ENCODE measurements around the gene C16orf92. TPM values are rescaled to one million over a fixed set of nuclear protein-coding genes. Genes with fewer than 3 reads are reported as not detected.

The C16orf92 gene
- total RNA-seq, 1 donor from 2014 or later, result not detected

DNA sequence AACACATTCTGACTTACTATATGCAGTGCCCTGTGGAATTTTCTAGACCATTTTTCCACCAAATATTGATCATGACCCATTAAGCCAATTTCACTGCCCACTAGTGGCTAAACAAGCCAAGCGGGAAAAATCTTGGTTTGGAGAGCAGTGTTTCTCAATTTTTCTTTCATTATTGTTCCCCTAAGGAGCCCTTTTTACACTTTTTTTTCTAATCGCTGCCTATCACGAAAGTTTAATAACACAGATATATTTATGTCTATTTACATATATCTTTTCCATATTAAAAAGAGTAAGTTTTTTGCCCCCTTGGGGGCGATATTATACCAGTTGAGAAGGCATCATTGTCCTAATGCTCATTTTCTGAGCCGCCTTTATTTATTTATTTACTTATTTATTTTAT lies 18.8 kb downstream of the C16orf92 start:
- no peaks in the 10 kb centered on the region for H3K9me3 Mint-ChIP-seq
- no peak overlapping the region for H3K27ac Mint-ChIP-seq
- TF ChIP-seq, protein P1, sequence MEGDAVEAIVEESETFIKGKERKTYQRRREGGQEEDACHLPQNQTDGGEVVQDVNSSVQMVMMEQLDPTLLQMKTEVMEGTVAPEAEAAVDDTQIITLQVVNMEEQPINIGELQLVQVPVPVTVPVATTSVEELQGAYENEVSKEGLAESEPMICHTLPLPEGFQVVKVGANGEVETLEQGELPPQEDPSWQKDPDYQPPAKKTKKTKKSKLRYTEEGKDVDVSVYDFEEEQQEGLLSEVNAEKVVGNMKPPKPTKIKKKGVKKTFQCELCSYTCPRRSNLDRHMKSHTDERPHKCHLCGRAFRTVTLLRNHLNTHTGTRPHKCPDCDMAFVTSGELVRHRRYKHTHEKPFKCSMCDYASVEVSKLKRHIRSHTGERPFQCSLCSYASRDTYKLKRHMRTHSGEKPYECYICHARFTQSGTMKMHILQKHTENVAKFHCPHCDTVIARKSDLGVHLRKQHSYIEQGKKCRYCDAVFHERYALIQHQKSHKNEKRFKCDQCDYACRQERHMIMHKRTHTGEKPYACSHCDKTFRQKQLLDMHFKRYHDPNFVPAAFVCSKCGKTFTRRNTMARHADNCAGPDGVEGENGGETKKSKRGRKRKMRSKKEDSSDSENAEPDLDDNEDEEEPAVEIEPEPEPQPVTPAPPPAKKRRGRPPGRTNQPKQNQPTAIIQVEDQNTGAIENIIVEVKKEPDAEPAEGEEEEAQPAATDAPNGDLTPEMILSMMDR (conservative IDR thresholded peaks at IDR 0.05), result peak; percentile 72
- no peak for DNase-seq (ENCODE audit: extremely low spot score, unreplicated experiment)
- no peaks in the 10 kb centered on the region for H3K36me3 Mint-ChIP-seq
- H3K4me3 Mint-ChIP-seq, result no peak overlapping the region
- H3K4me1 Mint-ChIP-seq (ENCODE audit: unreplicated experiment), result no peaks in the 10 kb centered on the region
- H3K27me3 Mint-ChIP-seq, result peaks cover 12% of the 10 kb centered on the region

- TF ChIP-seq, protein P1 (conservative IDR thresholded peaks at IDR 0.05), result no peak
- Mint-ChIP-seq H3K27ac (no peak overlapping the region), H3K4me1 (ENCODE audit: unreplicated experiment) (peaks cover 4% of the 10 kb centered on the region), H3K27me3 (no peaks in the 10 kb centered on the region), H3K4me3 (no peak overlapping the region), H3K9me3 (no peaks in the 10 kb centered on the region), H3K36me3 (no peaks in the 10 kb centered on the region)
- no peak for DNase-seq (ENCODE audit: extremely low spot score, unreplicated experiment)
Measured at GRCh38 chr16:30046178-30046577, 23.2 kb downstream of the C16orf92 start.

GRCh38 chr16:30046588-30046987 lies 23.6 kb downstream of the C16orf92 start:
- DNase-seq (ENCODE audit: extremely low spot score, unreplicated experiment), result no peak
- peaks cover 4% of the 10 kb centered on the region for H3K4me1 Mint-ChIP-seq (ENCODE audit: unreplicated experiment)
- H3K36me3 Mint-ChIP-seq, result no peaks in the 10 kb centered on the region
- no peak overlapping the region for H3K27ac Mint-ChIP-seq
- no peaks in the 10 kb centered on the region for H3K27me3 Mint-ChIP-seq
- H3K9me3 Mint-ChIP-seq, result no peaks in the 10 kb centered on the region
- no peak overlapping the region for H3K4me3 Mint-ChIP-seq
- TF ChIP-seq, protein P1 (conservative IDR thresholded peaks at IDR 0.05), result no peak

- H3K27ac Mint-ChIP-seq, result no peak overlapping the region
Measured at GRCh38 chr16:30049871-30050270, 26.9 kb downstream of the C16orf92 start.

DNA sequence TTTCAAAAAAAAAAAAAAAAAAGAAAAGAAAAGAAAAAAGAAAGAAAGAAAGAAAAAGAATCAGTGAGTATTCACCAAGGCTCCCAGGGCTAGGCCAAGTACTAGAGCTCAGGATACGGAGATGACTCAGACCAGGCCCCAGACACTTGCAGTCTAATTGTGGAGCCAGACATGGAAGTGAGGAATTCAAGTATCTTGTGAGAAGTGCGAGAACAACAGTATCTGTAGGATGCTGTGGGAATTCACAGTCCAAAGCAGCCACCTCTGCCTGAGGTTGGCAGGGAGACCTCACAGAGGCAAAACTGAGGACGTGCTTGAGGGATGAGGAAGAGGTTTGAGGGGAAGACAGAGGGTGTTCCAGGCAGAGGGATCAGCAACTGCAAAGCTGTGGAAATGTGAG lies 28.5 kb downstream of the C16orf92 start:
- peak overlapping the region; percentile 19 for H3K27ac Mint-ChIP-seq
- no peak for DNase-seq (ENCODE audit: extremely low spot score, unreplicated experiment)
- H3K9me3 Mint-ChIP-seq, result no peaks in the 10 kb centered on the region

More at GRCh38 chr16:30049871-30050270, 26.9 kb downstream of the C16orf92 start:
- Mint-ChIP-seq H3K27me3 (no peaks in the 10 kb centered on the region), H3K4me1 (ENCODE audit: unreplicated experiment) (peaks cover 16% of the 10 kb centered on the region), H3K4me3 (no peak overlapping the region), H3K36me3 (no peaks in the 10 kb centered on the region), H3K9me3 (no peaks in the 10 kb centered on the region)
- no peak for DNase-seq (ENCODE audit: extremely low spot score, unreplicated experiment)
- TF ChIP-seq, protein P1 (conservative IDR thresholded peaks at IDR 0.05), result no peak

More for the DNA sequence above, 28.5 kb downstream of the C16orf92 start:
- H3K4me1 Mint-ChIP-seq (ENCODE audit: unreplicated experiment), result peaks cover 22% of the 10 kb centered on the region
- H3K36me3 Mint-ChIP-seq, result no peaks in the 10 kb centered on the region
- H3K4me3 Mint-ChIP-seq, result peak overlapping the region; percentile 84
- TF ChIP-seq, protein P1 (conservative IDR thresholded peaks at IDR 0.05), result no peak
- no peaks in the 10 kb centered on the region for H3K27me3 Mint-ChIP-seq
